Stimulated activated CD4-positive, alpha-beta T cell treated with anti-CD3 and anti-CD28 coated beads, Interleukin-4, amount 100 ng/mL, for 24 hours (primary cell): ENCODE results near the gene KISS1R.
A peak's percentile ranks its signal among the peaks of the same experiment; 100 is the strongest.

Experiments
- DNase-seq: peaks from one replicate; pipeline ENCODE4 v3.0.0-alpha.2; 2020

Gene KISS1R

DNA sequence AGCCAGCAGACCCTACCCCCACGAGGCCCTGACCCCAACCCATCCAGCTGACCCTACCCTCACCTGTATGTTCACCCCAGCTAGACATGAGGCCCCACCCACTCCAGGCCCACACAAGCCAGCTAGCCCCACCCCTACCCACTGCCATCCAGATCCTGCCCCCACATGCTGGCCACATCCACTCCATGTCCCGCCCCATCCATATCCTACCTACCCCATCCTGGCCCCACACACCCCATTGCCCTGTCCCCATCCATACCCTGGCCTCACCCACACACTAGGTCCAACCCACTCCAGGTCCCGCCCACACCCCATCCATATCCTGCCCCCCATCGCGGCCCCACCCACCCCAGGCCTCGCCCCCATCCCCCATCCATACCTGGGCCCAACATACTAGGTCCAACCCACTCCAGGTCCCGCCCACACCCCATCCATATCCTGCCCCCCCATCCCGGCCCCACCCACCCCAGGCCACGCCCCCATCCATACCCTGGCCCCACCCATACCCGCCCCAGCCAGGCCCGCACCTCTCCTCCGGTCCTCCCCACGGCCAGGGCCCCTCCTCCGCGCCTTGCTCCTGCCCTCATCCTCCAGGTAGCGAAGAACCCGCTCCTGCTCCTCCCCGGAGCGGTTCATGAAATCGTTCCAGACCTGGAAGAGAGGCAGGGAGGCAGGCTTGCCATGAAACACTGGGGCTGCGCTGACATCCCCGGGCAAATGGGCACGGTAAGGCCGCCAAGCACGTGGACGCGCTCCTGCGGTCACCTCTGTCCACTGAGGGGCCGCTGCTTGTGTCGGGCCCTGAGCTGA is 16.6 kb upstream of the KISS1R start:
- DNase-seq = no peak

DNA sequence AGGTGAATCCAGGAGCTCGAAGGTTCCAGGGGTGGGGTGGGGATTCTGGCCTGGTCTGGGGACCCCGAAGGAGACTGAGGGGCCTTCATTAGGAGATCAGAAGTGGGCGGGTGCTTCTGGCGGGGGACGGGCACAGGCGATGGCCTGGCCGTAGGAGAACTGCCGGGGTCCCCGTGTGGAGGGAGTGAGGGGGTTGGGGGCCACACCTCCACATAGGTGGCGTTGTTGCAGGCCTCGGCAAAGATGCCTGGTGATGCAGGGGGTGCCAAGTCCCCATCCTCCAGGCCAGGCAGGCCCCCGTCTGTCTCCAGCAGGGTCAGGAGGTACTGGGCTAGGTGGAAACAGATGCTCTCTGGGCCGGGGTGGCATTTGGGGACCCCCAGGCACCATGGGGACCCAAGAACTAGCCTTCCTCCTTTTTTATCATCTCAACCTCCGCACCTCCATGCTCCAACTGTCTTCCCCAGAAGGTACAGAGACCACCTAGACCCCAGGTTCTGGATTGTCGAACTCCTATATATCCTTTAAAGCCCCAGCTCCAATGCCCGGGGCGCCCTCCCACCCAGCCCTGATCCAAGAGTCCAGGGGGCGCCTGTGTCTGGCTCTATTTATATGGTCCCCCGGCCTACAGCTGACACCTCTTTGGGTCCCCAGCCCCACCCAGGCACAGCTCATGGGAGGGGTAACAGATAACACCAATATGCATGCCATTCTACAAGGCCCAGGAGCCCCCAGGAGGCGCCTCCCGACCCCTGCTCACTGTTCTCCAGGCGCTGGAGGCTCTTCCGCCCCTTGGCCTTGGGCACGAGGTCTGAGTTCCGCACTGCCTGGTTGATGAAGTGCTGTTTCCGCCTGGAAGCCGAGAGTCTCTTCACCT is 15.7 kb upstream of the KISS1R start:
- no peak for DNase-seq

DNA sequence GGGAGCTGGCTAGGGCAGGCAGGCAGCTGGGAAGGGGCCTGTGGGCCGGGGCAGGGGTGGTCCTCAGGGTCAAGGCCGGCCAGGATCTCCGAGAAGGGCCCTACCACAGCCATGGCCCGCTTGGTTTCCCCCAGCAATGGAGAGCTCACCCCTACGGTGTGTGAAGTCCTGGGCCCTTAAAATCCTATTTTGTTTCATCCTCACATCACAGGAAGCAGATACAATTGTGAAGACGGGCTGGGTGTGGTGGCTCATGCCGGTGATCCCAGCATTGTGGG is 15.1 kb upstream of the KISS1R start:
- DNase-seq = no peak

DNA sequence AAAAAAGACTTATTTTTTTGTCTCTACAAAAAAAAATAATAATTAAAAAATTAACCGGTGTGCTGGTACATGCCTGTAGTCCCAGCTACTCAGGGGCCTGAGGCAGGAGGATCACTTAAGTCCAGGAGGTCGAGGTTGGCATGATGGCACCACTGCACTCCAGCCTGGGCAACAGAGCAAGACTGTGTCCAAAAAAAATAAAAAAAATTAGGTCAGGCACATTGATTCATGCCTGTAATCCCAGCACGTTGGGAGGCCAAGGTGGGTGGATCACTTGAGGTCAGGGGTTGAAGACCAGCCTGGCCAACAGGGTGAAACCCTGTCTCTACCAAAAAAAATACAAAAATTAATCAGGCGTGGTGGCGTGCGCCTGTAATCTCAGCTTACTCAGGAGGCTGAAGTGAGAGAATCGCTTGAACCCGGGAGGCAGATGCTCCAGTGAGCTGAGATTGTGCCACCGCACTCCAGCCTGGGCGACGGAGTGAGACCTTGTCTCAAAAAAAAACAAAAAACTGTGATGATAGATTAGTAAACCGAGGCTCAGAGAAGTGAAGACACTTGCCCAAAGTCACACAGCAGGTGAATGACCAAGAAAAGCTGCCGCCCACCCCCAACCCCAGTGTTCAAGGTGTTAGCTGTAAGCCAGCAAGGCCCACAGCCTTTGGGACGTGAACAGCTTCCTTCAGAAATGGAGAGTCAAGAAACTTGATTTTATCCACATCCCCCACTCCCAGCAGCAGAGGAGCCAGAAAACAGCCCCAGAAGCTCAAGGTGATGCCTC is 14.5 kb upstream of the KISS1R start:
- no peak for DNase-seq

DNA sequence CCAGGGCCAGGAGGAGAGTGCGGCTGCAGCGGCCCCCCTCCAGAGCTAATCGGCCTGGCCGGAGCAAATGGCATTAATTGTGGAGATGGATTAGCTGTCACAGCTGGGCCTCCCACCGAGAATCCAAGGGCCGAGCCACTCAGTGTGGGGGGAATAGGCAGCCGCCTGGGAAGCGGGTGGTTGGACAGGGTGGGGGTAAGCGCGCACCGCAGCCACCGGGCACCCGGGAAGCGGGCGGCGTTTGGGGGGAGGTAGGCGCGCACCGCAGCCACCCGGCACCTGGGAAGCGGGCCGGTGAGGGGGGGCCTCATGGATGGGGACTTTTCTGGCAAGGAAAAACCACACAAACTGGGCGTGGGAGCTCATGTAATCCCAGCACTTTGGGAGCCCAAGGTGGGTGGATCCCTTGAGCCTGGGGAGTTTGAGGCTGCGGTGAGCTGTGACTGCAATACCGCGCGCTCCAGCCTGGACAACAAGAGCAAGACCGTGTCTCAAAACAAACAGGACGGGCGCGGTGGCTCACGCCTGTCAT is 13.8 kb upstream of the KISS1R start:
- DNase-seq = no peak

DNA sequence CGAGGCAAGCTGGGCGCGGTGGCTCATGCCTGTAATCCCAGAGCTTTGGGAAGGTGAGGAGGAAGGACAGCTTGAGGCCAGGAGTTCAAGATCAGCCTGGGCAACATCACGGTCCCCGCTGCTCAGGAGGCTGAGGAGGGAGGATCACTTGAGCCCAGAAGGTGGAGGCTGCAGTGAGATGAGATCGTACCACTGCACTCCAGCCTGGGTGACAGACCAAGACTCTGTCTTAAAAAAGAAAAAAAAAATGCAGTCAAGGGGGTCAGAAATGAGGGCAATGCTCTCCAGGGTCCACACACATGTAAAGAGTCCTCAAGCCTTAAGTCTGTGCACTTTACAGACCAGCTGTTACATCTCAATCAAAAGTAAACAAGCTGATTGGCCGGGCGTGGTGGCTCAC is 12.6 kb upstream of the KISS1R start:
- DNase-seq = no peak

DNA sequence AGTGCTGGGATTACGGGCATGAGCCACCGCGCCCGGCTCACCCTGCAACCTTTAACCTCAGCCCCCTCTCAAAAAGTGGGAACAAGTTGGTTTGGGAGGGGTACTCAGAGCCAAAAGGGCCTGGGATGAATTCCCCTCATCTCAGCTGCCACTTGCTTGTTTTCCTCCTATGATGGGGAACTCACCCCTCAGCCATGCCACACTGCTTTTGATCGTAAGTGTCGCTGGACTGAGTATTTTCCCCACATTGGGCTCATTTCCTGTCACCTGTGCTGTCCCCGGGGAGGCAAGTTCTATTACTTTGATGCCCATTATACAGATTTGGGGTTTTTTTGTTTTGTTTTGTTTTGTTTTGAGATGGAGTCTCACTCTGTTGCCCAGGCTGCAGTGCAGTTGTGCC is 10.7 kb upstream of the KISS1R start:
- DNase-seq = no peak

DNA sequence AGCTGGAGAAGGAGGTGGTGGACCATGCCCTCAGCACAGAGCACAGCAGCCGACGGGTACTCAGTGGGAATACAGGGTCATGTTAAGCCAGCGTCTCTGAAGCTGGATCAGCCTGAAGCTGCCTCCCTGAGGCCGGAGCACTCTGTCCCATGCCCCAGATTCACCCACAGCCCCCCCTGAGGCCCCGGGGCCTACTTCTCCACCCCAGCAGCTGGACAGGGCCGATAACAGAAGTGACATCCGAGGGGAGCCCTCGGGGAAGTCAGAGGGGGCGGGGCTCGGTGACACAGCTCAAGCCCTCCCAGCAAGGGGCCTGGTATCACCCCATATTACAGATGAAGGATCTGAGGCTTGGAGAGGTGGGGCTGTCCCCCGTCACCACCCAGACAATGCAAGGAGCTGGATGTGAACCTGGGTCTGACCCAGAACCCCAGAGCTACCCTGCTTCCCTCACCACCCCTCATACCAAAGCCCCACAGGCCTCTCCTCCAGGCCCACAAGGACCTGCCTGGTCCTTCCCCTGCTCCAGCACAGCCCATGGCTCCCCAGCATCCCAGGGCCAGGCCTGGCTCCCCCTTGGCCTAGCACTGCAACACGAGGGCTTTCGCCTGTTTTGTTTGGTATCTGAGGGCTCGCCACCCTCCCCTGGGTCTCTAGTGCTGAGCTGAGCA is 9.8 kb upstream of the KISS1R start:
- no peak for DNase-seq

DNA sequence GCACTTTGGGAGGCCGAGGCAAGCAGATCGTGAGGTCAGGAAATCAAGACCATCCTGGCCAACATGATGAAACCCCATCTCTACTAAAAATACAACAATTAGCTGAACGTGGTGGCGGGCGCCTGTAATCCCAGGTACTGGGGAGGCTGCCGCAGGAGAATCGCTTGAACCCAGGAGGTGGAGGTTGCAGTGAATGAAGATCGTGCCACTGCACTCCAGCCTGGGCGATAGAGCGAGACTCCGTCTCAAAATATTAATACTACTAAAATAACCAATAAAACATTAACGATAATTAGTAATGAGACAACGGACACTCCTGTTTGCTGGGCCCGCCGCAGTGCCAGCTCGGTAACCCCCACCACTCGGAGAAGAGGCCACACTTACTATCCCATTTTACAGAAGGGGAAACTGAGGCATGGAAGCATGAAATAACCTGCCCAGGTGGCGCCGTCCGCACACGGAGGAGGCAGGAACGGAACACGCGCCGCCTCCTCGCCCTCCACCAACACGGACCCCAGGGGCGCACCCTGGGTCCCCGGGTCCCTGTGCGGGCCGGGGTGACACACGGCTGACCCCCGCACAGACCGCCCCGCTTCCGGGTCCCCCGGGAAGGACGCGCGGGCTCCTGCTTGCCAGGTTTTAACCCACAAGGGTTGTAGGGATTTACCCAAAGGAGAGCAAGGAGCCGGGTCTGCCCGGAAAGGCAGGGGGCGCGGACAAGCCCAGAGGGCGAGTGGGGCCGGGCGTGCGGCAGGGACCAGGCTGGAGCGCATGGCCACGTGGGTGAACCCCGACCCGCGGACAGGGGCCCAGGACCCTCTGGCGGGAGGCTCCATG is 5.7 kb upstream of the KISS1R start:
- no peak for DNase-seq

DNA sequence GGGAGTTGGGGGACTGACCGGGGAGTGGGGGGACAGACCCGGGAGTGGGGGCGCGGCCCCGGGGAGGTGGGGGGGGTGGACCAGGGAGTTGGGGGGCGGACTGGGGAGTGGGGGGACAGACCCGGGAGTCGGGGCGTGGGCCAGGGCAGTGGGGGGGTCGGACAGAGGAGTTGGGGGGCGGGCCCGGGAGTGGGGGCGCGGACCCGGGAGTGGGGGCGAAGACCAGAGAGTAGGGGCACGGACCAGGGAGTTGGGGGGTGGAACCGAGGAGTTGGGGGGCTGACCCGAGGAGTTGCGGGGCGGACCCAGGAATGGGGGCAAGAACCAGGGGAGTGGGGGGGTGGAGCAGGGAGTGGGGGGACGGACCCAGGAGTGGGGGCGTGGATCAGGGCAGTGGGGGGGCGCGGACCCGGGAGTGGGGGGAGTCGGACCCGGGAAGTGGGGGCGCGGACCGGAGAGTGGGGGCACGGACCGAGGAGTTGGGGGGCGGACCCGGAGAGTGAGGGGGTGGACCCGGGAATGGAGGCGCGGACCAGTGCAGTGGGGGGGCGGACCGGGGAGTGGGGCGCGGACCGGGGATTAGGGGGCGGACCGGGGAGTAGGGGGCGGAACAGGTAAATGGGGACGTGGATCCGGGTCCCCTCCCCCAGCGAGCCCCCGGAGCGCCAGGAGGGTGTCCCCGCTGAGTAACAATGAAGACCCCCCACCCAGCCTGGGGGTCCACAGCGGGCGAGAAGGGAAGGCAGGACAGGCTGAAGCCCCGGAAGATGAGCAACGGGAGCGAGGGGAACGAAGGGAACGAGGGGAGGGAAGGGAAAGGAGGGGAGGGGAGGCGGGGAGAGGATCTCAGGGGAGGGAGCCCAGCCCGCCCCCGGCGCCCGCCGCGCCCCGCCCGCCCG is 4.7 kb upstream of the KISS1R start:
- peak; percentile 25 for DNase-seq

DNA sequence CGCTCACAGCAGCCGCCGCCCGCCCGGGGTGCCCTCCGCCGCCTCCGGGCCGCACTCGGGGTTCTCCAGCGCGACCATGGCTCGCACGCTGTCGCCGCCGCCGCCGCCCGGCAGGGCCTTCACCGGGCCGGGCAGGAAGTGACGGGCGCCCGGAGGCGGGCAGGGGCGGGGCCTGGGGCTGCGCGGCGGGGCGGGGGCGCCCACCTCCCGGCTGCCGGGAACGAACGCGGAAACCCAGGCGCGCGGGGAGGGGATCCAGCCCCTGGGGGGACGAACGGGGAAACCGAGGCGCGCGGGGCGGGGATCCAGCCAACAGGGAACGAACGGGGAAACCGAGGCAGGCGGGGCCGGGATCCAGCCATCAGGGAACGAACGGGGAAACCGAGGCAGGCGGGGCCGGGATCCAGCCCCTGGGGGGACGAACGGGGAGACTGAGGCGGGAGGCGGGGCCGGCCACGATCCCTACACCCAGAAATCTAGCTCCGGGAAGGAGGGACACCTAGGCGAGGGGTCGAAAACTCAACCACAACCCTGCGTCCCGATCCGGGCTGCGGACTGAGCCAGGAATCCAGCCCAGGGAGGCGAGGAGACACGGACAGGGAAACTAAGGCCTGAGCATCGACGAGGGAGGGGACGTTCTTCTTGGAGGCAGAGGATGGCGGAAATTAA is 3.9 kb upstream of the KISS1R start, which contains the start of gene R3HDM4:
TSS of gene R3HDM4 (minus strand) at position 140 of the 669 bp plus-strand sequence. CDS start at position 78, 62 bp downstream.
- DNase-seq = peak; percentile 82

DNA sequence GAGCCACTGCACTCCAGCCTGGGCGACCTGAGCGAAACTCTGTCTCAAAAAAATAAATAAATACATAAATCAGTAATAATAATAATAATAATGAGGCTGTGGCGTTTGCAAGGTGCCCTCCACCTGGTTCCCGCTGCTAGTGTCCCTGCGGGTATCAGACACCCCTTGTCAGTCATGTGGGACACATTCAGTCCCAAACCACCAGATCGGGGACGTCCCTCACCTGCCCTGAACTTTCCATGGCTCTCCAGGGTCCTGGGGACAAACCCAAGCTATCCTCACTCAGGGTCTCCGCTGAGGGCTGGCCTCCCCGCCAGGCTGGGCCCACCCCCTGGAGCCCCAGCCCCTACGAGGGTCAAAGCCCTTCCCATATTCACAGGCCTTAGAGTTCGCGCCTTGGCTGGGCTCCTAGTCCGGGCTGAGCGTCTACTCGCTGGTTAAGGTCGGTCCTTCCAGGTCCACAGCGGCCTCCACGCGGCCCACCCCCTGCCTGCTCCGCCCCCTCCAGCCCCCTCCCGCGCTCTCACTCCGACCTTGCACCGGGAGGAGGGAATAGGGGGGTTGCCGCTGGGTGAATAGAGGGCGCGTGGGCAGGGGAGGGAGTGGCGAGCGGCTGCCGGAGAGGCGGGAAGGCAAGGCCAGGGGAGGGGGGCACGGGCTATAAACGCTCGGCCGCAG is 349 bp upstream of the KISS1R start:
- peak; percentile 36 for DNase-seq

DNA sequence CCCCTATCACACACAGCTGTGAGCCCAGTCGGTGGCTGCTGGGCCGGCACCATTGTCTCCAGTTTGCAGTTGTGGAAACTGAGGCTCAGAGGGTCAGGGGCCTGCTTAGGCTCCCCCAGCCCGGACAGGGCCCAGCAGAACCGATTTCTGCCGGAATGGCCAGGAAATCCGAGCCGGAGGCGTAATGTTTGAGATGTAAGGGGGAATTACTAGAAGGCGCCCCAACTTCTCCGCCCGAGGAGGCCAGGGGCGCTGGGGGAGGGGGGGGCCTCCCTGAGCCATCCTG is 962 bp downstream of the KISS1R start:
- DNase-seq = no peak

DNA sequence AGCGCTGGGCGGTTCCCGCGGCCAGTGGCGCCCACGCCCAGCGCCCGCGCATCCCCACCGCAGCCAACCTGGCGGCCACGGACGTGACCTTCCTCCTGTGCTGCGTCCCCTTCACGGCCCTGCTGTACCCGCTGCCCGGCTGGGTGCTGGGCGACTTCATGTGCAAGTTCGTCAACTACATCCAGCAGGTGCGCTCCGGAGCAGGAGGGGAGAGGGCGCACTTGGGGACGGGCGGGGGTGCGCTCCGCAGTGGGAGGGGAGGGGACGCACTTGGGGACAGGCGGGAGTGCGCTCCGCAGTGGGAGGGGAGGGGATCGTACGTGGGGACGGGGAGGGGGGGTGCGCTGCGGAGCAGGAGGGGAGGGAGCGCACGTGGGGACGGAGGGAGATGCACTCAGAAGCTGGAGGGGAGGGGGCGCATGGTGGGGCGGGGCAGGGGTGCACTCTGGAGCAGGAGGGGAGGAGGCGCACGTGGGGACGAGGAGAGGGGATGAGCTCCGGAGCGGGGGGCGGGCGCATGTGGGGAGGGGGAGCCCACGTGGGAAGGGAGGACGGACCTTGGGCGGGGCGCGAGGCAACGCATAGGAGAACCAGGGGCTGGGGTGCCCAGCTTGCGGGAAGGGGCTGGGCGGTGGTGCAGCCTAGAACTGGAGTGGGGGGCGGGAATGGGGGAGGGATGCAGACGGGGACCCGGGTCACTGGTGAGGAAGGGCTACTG is 1.5 kb downstream of the KISS1R start:
- DNase-seq = peak; percentile 19

DNA sequence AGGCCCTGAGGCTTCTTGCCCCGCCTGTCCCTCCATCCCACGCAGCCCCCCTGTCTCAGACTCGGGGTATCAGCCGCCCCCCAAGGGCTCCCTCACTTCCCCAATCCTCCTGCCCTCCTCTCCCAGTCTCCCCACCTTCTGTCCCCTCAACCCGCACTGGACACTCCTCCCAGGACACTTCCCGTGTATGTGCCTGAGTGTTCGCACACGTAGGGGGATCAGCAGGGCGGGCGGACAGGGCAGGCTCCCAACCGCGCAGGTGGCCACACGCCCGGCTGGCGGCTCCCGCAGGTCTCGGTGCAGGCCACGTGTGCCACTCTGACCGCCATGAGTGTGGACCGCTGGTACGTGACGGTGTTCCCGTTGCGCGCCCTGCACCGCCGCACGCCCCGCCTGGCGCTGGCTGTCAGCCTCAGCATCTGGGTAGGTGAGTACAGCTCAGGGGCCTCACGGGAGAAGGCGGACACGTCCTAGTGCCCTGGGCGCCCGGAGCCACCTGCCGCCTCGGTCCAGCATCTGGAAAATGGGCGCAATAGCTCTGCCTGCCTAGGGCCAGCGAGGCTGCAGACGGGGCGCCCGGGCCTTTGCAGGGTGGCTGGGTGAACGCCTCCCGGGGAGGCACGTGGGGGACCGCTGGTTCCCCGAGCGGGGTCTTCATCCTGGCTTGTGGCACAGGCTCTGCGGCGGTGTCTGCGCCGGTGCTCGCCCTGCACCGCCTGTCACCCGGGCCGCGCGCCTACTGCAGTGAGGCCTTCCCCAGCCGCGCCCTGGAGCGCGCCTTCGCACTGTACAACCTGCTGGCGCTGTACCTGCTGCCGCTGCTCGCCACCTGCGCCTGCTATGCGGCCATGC is 2.3 kb downstream of the KISS1R start:
- peak; percentile 27 for DNase-seq

DNA sequence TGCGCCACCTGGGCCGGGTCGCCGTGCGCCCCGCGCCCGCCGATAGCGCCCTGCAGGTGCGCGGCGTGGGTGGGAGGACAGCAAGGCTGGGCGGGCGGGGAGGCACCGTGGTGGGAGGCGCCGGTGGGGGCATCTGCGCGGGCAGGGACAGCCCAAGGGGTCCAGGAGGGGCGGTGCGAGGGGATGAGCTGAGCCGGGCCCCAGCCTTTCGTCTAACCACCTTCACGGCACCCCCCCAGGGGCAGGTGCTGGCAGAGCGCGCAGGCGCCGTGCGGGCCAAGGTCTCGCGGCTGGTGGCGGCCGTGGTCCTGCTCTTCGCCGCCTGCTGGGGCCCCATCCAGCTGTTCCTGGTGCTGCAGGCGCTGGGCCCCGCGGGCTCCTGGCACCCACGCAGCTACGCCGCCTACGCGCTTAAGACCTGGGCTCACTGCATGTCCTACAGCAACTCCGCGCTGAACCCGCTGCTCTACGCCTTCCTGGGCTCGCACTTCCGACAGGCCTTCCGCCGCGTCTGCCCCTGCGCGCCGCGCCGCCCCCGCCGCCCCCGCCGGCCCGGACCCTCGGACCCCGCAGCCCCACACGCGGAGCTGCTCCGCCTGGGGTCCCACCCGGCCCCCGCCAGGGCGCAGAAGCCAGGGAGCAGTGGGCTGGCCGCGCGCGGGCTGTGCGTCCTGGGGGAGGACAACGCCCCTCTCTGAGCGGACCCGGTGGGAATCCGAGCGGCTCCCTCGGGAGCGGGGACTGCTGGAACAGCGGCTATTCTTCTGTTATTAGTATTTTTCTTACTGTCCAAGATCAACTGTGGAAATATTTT is 3.1 kb downstream of the KISS1R start:
- DNase-seq = peak; percentile 58

DNA sequence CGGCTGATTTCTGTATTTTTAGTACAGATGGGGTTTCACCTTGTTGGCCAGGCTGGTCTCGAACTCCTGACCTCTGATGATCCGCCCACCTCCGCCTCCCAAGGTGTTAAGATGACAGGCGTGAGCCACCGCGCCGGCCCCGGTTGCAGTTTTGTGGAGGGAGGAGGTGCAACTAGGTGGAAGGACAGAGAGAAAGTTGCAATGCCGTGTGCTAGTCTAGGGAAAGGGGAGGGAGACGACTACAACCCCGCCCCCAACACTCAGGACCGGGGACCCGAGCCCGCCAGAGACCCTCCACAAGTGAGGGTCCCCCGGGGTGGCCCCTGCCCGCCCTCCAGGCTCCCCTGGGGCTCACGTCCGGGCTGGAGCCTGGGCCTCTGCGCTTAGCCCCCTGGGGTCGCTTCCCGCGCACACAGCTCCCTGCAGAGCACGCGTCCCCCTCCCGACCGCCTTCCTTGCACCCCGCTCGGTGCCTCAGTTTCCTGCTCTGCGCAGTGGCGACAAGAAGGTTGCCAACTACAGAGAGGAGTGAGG is 7.5 kb downstream of the KISS1R start:
- DNase-seq = peak; percentile 49
